Activated T-cell treated with anti-CD3 and anti-CD28 coated beads, Interleukin-2, amount 50 U/mL, for 4 hours (primary cell): ENCODE results near the gene CDH23. TPM values are rescaled to one million over a fixed set of nuclear protein-coding genes. Genes with fewer than 3 reads are reported as not detected.

Experiments used
- ATAC-seq, 2 donors: fragments of 200-7000 bp; cut with Tn5 transposase; one replicate each; pipeline ENCODE4 v1.10.0; 2021
- DNase-seq: peaks from one replicate; pipeline ENCODE4 v3.0.0-alpha.2; 2020
- H3K27me3 Mint-ChIP-seq: one replicate; pipeline ENCODE4 v1.8.0; 2021; ENCODE audit warnings: low read depth, mixed read lengths
- H3K36me3 Mint-ChIP-seq: one replicate; pipeline ENCODE4 v1.8.0; 2022; ENCODE audit warnings: mixed read lengths; ENCODE audit not compliant: insufficient read depth
- H3K4me1 Mint-ChIP-seq: one replicate; pipeline ENCODE4 v1.8.0; 2021; ENCODE audit warnings: low read depth, mixed read lengths
- H3K4me3 Mint-ChIP-seq: one replicate; pipeline ENCODE4 v1.8.0; 2021; ENCODE audit warnings: mild to moderate bottlenecking, moderate library complexity, mixed read lengths
- H3K9me3 Mint-ChIP-seq: one replicate; pipeline ENCODE4 v1.8.0; 2021; ENCODE audit warnings: mixed read lengths
- total RNA-seq, 3 donors: library from RNA; stranded (reverse); gene quantifications; one replicate each; pipeline ENCODE4 v1.2.1, GENCODE V29; 2021

Gene CDH23
- total RNA-seq, 3 donors from 2014 or later: 0.71 to 1.2 (median 1.1) TPM

- no peak for DNase-seq
- no peaks in the 10 kb centered on the region for H3K27me3 Mint-ChIP-seq
- no peaks in the 10 kb centered on the region for H3K9me3 Mint-ChIP-seq
- no peak for ATAC-seq
- H3K36me3 Mint-ChIP-seq: no peaks in the 10 kb centered on the region
- no peak overlapping the region for H3K4me3 Mint-ChIP-seq
- H3K4me1 Mint-ChIP-seq: peaks cover 6% of the 10 kb centered on the region
Measured at GRCh38 chr10:71378336-71379117, 18.2 kb upstream of the CDH23 start.

GRCh38 chr10:71379118-71379766 is 17.5 kb upstream of the CDH23 start:
- no peak for DNase-seq
- H3K4me3 Mint-ChIP-seq: no peak overlapping the region
- ATAC-seq: no peak
- no peaks in the 10 kb centered on the region for H3K27me3 Mint-ChIP-seq
- H3K9me3 Mint-ChIP-seq: no peaks in the 10 kb centered on the region
- peaks cover 6% of the 10 kb centered on the region for H3K4me1 Mint-ChIP-seq
- H3K36me3 Mint-ChIP-seq: no peaks in the 10 kb centered on the region

- no peaks in the 10 kb centered on the region for H3K27me3 Mint-ChIP-seq
- H3K4me1 Mint-ChIP-seq: peaks cover 6% of the 10 kb centered on the region
- ATAC-seq: no peak
- no peak for DNase-seq
- H3K4me3 Mint-ChIP-seq: no peak overlapping the region
- no peaks in the 10 kb centered on the region for H3K9me3 Mint-ChIP-seq
- H3K36me3 Mint-ChIP-seq: no peaks in the 10 kb centered on the region
Measured at GRCh38 chr10:71380841-71381240, 15.9 kb upstream of the CDH23 start.

GRCh38 chr10:71381611-71382010 is 15.1 kb upstream of the CDH23 start:
- H3K4me1 Mint-ChIP-seq: peaks cover 4% of the 10 kb centered on the region

GRCh38 chr10:71382028-71382427 is 14.7 kb upstream of the CDH23 start:
- no peaks in the 10 kb centered on the region for H3K9me3 Mint-ChIP-seq
- no peaks in the 10 kb centered on the region for H3K36me3 Mint-ChIP-seq
- no peaks in the 10 kb centered on the region for H3K27me3 Mint-ChIP-seq
- no peak overlapping the region for H3K4me3 Mint-ChIP-seq
- peaks cover 4% of the 10 kb centered on the region for H3K4me1 Mint-ChIP-seq
- ATAC-seq (no peak), DNase-seq (no peak)

More at GRCh38 chr10:71381611-71382010, 15.1 kb upstream of the CDH23 start:
- Mint-ChIP-seq H3K9me3 (no peaks in the 10 kb centered on the region), H3K4me3 (no peak overlapping the region), H3K36me3 (no peaks in the 10 kb centered on the region), H3K27me3 (no peaks in the 10 kb centered on the region)
- no peak for ATAC-seq
- DNase-seq: no peak

- H3K4me3 Mint-ChIP-seq: no peak overlapping the region
- ATAC-seq: no peak
- no peaks in the 10 kb centered on the region for H3K4me1 Mint-ChIP-seq
- H3K27me3 Mint-ChIP-seq: no peaks in the 10 kb centered on the region
- H3K9me3 Mint-ChIP-seq: no peaks in the 10 kb centered on the region
- DNase-seq: no peak
- H3K36me3 Mint-ChIP-seq: no peaks in the 10 kb centered on the region
Measured at GRCh38 chr10:71382757-71383156, 14.0 kb upstream of the CDH23 start.

- Mint-ChIP-seq H3K9me3 (no peaks in the 10 kb centered on the region), H3K4me1 (no peaks in the 10 kb centered on the region), H3K36me3 (no peaks in the 10 kb centered on the region), H3K4me3 (no peak overlapping the region), H3K27me3 (no peaks in the 10 kb centered on the region)
- DNase-seq (peak; percentile 71), ATAC-seq (peak; percentile 90 to 96)
Measured at GRCh38 chr10:71383972-71384687, 12.6 kb upstream of the CDH23 start.

- ATAC-seq: no peak
- DNase-seq: no peak
- H3K9me3 Mint-ChIP-seq: no peaks in the 10 kb centered on the region
- H3K4me1 Mint-ChIP-seq: no peaks in the 10 kb centered on the region
- peaks cover 13% of the 10 kb centered on the region for H3K27me3 Mint-ChIP-seq
- H3K4me3 Mint-ChIP-seq: no peak overlapping the region
- H3K36me3 Mint-ChIP-seq: no peaks in the 10 kb centered on the region
Measured at GRCh38 chr10:71388171-71388570, 8.5 kb upstream of the CDH23 start.

GRCh38 chr10:71388583-71389310 is 8.0 kb upstream of the CDH23 start:
- Mint-ChIP-seq H3K27me3 (peaks cover 19% of the 10 kb centered on the region), H3K4me3 (no peak overlapping the region), H3K9me3 (no peaks in the 10 kb centered on the region), H3K4me1 (no peaks in the 10 kb centered on the region), H3K36me3 (no peaks in the 10 kb centered on the region)
- no peak for DNase-seq
- ATAC-seq: no peak

GRCh38 chr10:71389768-71390460 is 6.8 kb upstream of the CDH23 start:
- Mint-ChIP-seq H3K4me3 (no peak overlapping the region), H3K9me3 (no peaks in the 10 kb centered on the region), H3K4me1 (no peaks in the 10 kb centered on the region), H3K27me3 (peaks cover 27% of the 10 kb centered on the region), H3K36me3 (no peaks in the 10 kb centered on the region)
- no peak for ATAC-seq
- no peak for DNase-seq

- no peaks in the 10 kb centered on the region for H3K36me3 Mint-ChIP-seq
- no peaks in the 10 kb centered on the region for H3K4me1 Mint-ChIP-seq
- H3K27me3 Mint-ChIP-seq: peaks cover 33% of the 10 kb centered on the region
- no peaks in the 10 kb centered on the region for H3K9me3 Mint-ChIP-seq
- no peak for DNase-seq
- ATAC-seq: no peak
- H3K4me3 Mint-ChIP-seq: no peak overlapping the region
Measured at GRCh38 chr10:71390461-71390835, 6.3 kb upstream of the CDH23 start.

- H3K4me3 Mint-ChIP-seq: no peak overlapping the region
- DNase-seq (no peak), ATAC-seq (no peak)
- H3K36me3 Mint-ChIP-seq: no peaks in the 10 kb centered on the region
- no peaks in the 10 kb centered on the region for H3K9me3 Mint-ChIP-seq
- H3K27me3 Mint-ChIP-seq: peaks cover 39% of the 10 kb centered on the region
- H3K4me1 Mint-ChIP-seq: peaks cover 2% of the 10 kb centered on the region
Measured at GRCh38 chr10:71390921-71391690, 5.6 kb upstream of the CDH23 start.

GRCh38 chr10:71391701-71392100 is 5.0 kb upstream of the CDH23 start:
- no peaks in the 10 kb centered on the region for H3K36me3 Mint-ChIP-seq
- no peaks in the 10 kb centered on the region for H3K9me3 Mint-ChIP-seq
- ATAC-seq: no peak
- no peak overlapping the region for H3K4me3 Mint-ChIP-seq
- peaks cover 40% of the 10 kb centered on the region for H3K27me3 Mint-ChIP-seq
- peaks cover 3% of the 10 kb centered on the region for H3K4me1 Mint-ChIP-seq
- DNase-seq: no peak
